ENCODE data around the gene ACSL1.

ACSL1 gene

GRCh38 chr4:184727430-184727829, 98.3 kb downstream of the ACSL1 start:
- DNase-seq (ENCODE audit: low read depth in 2 of 2): no peak
- H3K4me3 ChIP-seq (replicated peaks in 1 of 2; ENCODE audit: low read depth in 2 of 2, low read length in 2 of 2): no peak overlapping the region
- TF ChIP-seq CTCF (IDR thresholded peaks at IDR 0.05; ENCODE audit: low read depth, low read length): no peak

GRCh38 chr4:184722798-184723197, 103.0 kb downstream of the ACSL1 start:
- TF ChIP-seq CTCF (IDR thresholded peaks at IDR 0.05; ENCODE audit: low read depth, low read length): no peak

GRCh38 chr4:184721254-184721653, 104.5 kb downstream of the ACSL1 start:
- no peak overlapping the region for H3K4me3 ChIP-seq (replicated peaks in 1 of 2; ENCODE audit: low read depth in 2 of 2, low read length in 2 of 2)
- no peak for DNase-seq (ENCODE audit: low read depth in 2 of 2)
- no peak for TF ChIP-seq CTCF (IDR thresholded peaks at IDR 0.05; ENCODE audit: low read depth, low read length)

More at GRCh38 chr4:184722798-184723197, 103.0 kb downstream of the ACSL1 start:
- no peak for DNase-seq (ENCODE audit: low read depth in 2 of 2)
- H3K4me3 ChIP-seq (replicated peaks in 1 of 2; ENCODE audit: low read depth in 2 of 2, low read length in 2 of 2): no peak overlapping the region

- no peak for TF ChIP-seq CTCF (IDR thresholded peaks at IDR 0.05; ENCODE audit: low read depth, low read length)
- DNase-seq (ENCODE audit: low read depth in 2 of 2): no peak
- H3K4me3 ChIP-seq (replicated peaks in 1 of 2; ENCODE audit: low read depth in 2 of 2, low read length in 2 of 2): no peak overlapping the region
Observed at GRCh38 chr4:184719407-184719806, 106.4 kb downstream of the ACSL1 start.

- no peak overlapping the region for H3K4me3 ChIP-seq (replicated peaks in 1 of 2; ENCODE audit: low read depth in 2 of 2, low read length in 2 of 2)
- no peak for TF ChIP-seq CTCF (IDR thresholded peaks at IDR 0.05; ENCODE audit: low read depth, low read length)
- no peak for DNase-seq (ENCODE audit: low read depth in 2 of 2)
Observed at GRCh38 chr4:184715526-184715925, 110.2 kb downstream of the ACSL1 start.

- H3K4me3 ChIP-seq (replicated peaks in 1 of 2; ENCODE audit: low read depth in 2 of 2, low read length in 2 of 2): no peak overlapping the region
- TF ChIP-seq CTCF (IDR thresholded peaks at IDR 0.05; ENCODE audit: low read depth, low read length): no peak
- no peak for DNase-seq (ENCODE audit: low read depth in 2 of 2)
Observed at GRCh38 chr4:184713887-184714286, 111.9 kb downstream of the ACSL1 start.

- no peak overlapping the region for H3K4me3 ChIP-seq (replicated peaks in 1 of 2; ENCODE audit: low read depth in 2 of 2, low read length in 2 of 2)
- no peak for DNase-seq (ENCODE audit: low read depth in 2 of 2)
- no peak for TF ChIP-seq CTCF (IDR thresholded peaks at IDR 0.05; ENCODE audit: low read depth, low read length)
Observed at GRCh38 chr4:184712322-184712721, 113.4 kb downstream of the ACSL1 start.
